ENCODE measurements around the gene SLC16A3.
A peak's percentile ranks its signal among the peaks of the same experiment; 100 is the strongest.

The SLC16A3 gene

GRCh38 chr17:82247182-82247823 lies 18.5 kb downstream of the SLC16A3 start:
- DNase-seq, result no peak
- no peak for TF ChIP-seq CTCF (IDR thresholded peaks at IDR 0.05)
- H3K27me3 Mint-ChIP-seq (ENCODE audit: low read depth, poor library complexity), result no peaks in the 10 kb centered on the region
- no peaks in the 10 kb centered on the region for H3K9me3 Mint-ChIP-seq
- peaks cover 73% of the 10 kb centered on the region for H3K36me3 Mint-ChIP-seq (ENCODE audit: low read depth)
- H3K27ac Mint-ChIP-seq, result peak overlapping the region; percentile 85
- no peak overlapping the region for H3K4me3 Mint-ChIP-seq
- peaks cover 29% of the 10 kb centered on the region for H3K4me1 Mint-ChIP-seq

- H3K4me3 Mint-ChIP-seq, result no peak overlapping the region
- no peak for TF ChIP-seq CTCF (IDR thresholded peaks at IDR 0.05)
- DNase-seq, result no peak
- H3K27ac Mint-ChIP-seq, result peak overlapping the region; percentile 85
- H3K27me3 Mint-ChIP-seq (ENCODE audit: low read depth, poor library complexity), result no peaks in the 10 kb centered on the region
- H3K4me1 Mint-ChIP-seq, result peaks cover 21% of the 10 kb centered on the region
- H3K9me3 Mint-ChIP-seq, result no peaks in the 10 kb centered on the region
- H3K36me3 Mint-ChIP-seq (ENCODE audit: low read depth), result peaks cover 75% of the 10 kb centered on the region
Measured at GRCh38 chr17:82247856-82248671, 19.2 kb downstream of the SLC16A3 start.

GRCh38 chr17:82248815-82249674 lies 20.2 kb downstream of the SLC16A3 start:
- DNase-seq, result no peak
- Mint-ChIP-seq H3K27me3 (ENCODE audit: low read depth, poor library complexity) (no peaks in the 10 kb centered on the region), H3K36me3 (ENCODE audit: low read depth) (peaks cover 75% of the 10 kb centered on the region), H3K4me3 (no peak overlapping the region), H3K27ac (peak overlapping the region; percentile 71), H3K9me3 (no peaks in the 10 kb centered on the region), H3K4me1 (peaks cover 14% of the 10 kb centered on the region)
- TF ChIP-seq CTCF (IDR thresholded peaks at IDR 0.05), result no peak

- H3K36me3 Mint-ChIP-seq (ENCODE audit: low read depth), result peaks cover 66% of the 10 kb centered on the region
- no peak for TF ChIP-seq CTCF (IDR thresholded peaks at IDR 0.05)
- H3K4me3 Mint-ChIP-seq, result no peak overlapping the region
Measured at GRCh38 chr17:82249896-82250581, 21.2 kb downstream of the SLC16A3 start.

GRCh38 chr17:82250868-82251500 lies 22.1 kb downstream of the SLC16A3 start:
- TF ChIP-seq CTCF (IDR thresholded peaks at IDR 0.05), result no peak
- H3K27ac Mint-ChIP-seq, result peak overlapping the region; percentile 68
- H3K27me3 Mint-ChIP-seq (ENCODE audit: low read depth, poor library complexity), result no peaks in the 10 kb centered on the region
- no peaks in the 10 kb centered on the region for H3K9me3 Mint-ChIP-seq
- H3K4me1 Mint-ChIP-seq, result no peaks in the 10 kb centered on the region
- H3K36me3 Mint-ChIP-seq (ENCODE audit: low read depth), result peaks cover 68% of the 10 kb centered on the region
- no peak for DNase-seq
- H3K4me3 Mint-ChIP-seq, result no peak overlapping the region

More at GRCh38 chr17:82249896-82250581, 21.2 kb downstream of the SLC16A3 start:
- Mint-ChIP-seq H3K9me3 (no peaks in the 10 kb centered on the region), H3K27ac (no peak overlapping the region), H3K27me3 (ENCODE audit: low read depth, poor library complexity) (no peaks in the 10 kb centered on the region), H3K4me1 (peaks cover 5% of the 10 kb centered on the region)
- DNase-seq, result no peak
